Transverse colon (tissue), 4 donors: Measurements from ENCODE around the gene MAP4K4. TPM values are rescaled to one million over a fixed set of nuclear protein-coding genes. Genes with fewer than 3 reads are reported as not detected.

ENCODE experiments used
- DNase-seq: peaks from one replicate; pipeline ENCODE4 v3.0.0-alpha.2; 2019
- H3K27ac ChIP-seq, 4 donors: fragments of 200-600 bp; sonication (generic); 2 replicates each; pipeline ENCODE4 v1.5.1; 2016 to 2018; ENCODE audit warnings: inconsistent platforms in 4 of 4
- H3K27me3 ChIP-seq: fragments of 200-600 bp; sonication (generic); 2 replicates; pipeline ENCODE4 v1.5.1; 2017; ENCODE audit warnings: inconsistent platforms
- H3K36me3 ChIP-seq, 4 donors: fragments of 200-600 bp; sonication (generic); 2 replicates each; pipeline ENCODE4 v1.5.1; 2017 to 2019; ENCODE audit warnings: inconsistent platforms in 4 of 4
- H3K4me1 ChIP-seq, 4 donors: fragments of 200-600 bp; sonication (generic); 2 replicates each; pipeline ENCODE4 v1.5.1; 2017 to 2020; ENCODE audit warnings: inconsistent platforms in 4 of 4
- H3K4me3 ChIP-seq, 4 donors: fragments of 200-600 bp; sonication (generic); 1 replicate in 1 of 4; 2 replicates in 3 of 4; pipeline versions ENCODE4 v1.5.1 to v1.6.1; 2017 to 2019; ENCODE audit warnings: inconsistent platforms in 4 of 4
- H3K9me3 ChIP-seq, 2 donors: fragments of 200-600 bp; sonication (generic); 2 replicates each; pipeline ENCODE4 v1.5.1; 2017 to 2019; ENCODE audit warnings: inconsistent platforms in 2 of 2
- CTCF ChIP-seq, 5 experiments: fragments of 200-600 bp in 3 of 5; fragments of 450-650 bp in 2 of 5; sonication (generic) in 3 of 5; IDR thresholded peaks; 1 replicate in 2 of 5; 2 replicates in 3 of 5; pipeline ENCODE4 v1.5.1; 2016 to 2017; ENCODE audit warnings: antibody characterized with exemption in 5 of 5, inconsistent platforms in 3 of 5, mild to moderate bottlenecking in 2 of 5, moderate library complexity in 1 of 5
- EP300 ChIP-seq: sonication (generic); formaldehyde crosslinking; IDR thresholded peaks from one replicate; pipeline ENCODE4 v1.6.1; 2017; ENCODE audit warnings: antibody characterized with exemption, low read depth
- POLR2A ChIP-seq: fragments of 450-650 bp; IDR thresholded peaks from one replicate; pipeline ENCODE4 v1.6.1; 2016; ENCODE audit warnings: antibody characterized with exemption, mild to moderate bottlenecking, moderate library complexity
- POLR2AphosphoS5 ChIP-seq, 3 donors: sonication (generic); formaldehyde crosslinking; IDR thresholded peaks; one replicate each; pipeline ENCODE4 v1.6.1; 2016; ENCODE audit warnings: antibody characterized with exemption in 3 of 3
- WGBS, 2 donors: methylation state at CpG; one replicate each; pipeline ENCODE4 v1.1.5; 2018; ENCODE audit warnings: low coverage in 1 of 2; 5-methylcytosine and 5-hydroxymethylcytosine counted together
- in situ Hi-C, 4 donors: fragments of 200-750 bp; cut with MboI; loops; one replicate each; pipeline versions ENCODE4 v1.15.0 to v1.15.1; 2017; ENCODE audit warnings: low sequenced_read_pairs in 3 of 4, low pct_ligation_motif_present in 1 of 4, low pct_unique_long_range_greater_than_20kb in 1 of 4
- intact Hi-C: fragments of 100-400 bp; cut with DNase I; formaldehyde crosslinking; loops from one replicate; pipeline ENCODE4 v1.15.1; 2023; ENCODE audit warnings: low total_unique reads
- total RNA-seq, 4 donors: library from RNA; depleted of rRNA; stranded (reverse); fragments of >200 nt; gene quantifications; one replicate each; pipeline ENCODE4 v1.1.0, GENCODE V29; 2016

Gene MAP4K4
- total RNA-seq, 4 donors from 2014 or later, result 20.3 to 42.3 (median 29.6) TPM

- in situ Hi-C loops (loop anchor here in 3 of 4 donors (10.0 to 25.0 kb wide), 3 partner anchors 127 to 407 kb away; partner anchors contain the start of gene MAP4K4 (in 3 of the 3)), intact Hi-C loops (no loop called here)
- H3K27ac ChIP-seq, result no peak overlapping the region
- 68 to 72% methylated on average over 6 of the region's 6 CpGs for WGBS, 2 donors
- no peak overlapping the region for H3K4me3 ChIP-seq
- H3K36me3 ChIP-seq, result no peaks in the 10 kb centered on the region
- no peaks in the 10 kb centered on the region for H3K9me3 ChIP-seq
- TF ChIP-seq CTCF (IDR thresholded peaks at IDR 0.05), result no peak
- TF ChIP-seq POLR2AphosphoS5 (IDR thresholded peaks at IDR 0.05), result no peak
- no peak for TF ChIP-seq POLR2A
- no peak for TF ChIP-seq EP300
- DNase-seq, result no peak
- H3K27me3 ChIP-seq, result no peaks in the 10 kb centered on the region
- peaks cover 10 to 36% (median 18%) of the 10 kb centered on the region in 4 donors for H3K4me1 ChIP-seq
These were observed 124.4 kb downstream of the MAP4K4 start for GRCh38 chr2:101821828-101822458.

GRCh38 chr2:101823347-101823791 lies 125.9 kb downstream of the MAP4K4 start:
- peak; percentile 71 for DNase-seq
- TF ChIP-seq CTCF (IDR thresholded peaks at IDR 0.05) (peak; percentile 53 to 65 (median 61)), POLR2AphosphoS5 (IDR thresholded peaks at IDR 0.05) (no peak)
- intact Hi-C loops, result no loop called here
- Histone ChIP-seq H3K4me3 (no peak overlapping the region), H3K36me3 (no peaks in the 10 kb centered on the region), H3K27ac (no peak overlapping the region), H3K9me3 (no peaks in the 10 kb centered on the region), H3K4me1 (peaks cover 10 to 40% (median 17%) of the 10 kb centered on the region in 4 donors), H3K27me3 (no peaks in the 10 kb centered on the region)
- WGBS, 2 donors, result 43 to 100% methylated on average over 1 to 14 of the region's 14 CpGs
- in situ Hi-C loops, result loop anchor here in 3 of 4 donors (10.0 to 25.0 kb wide), 3 partner anchors 129 to 409 kb away; partner anchors contain the start of gene MAP4K4 (in 3 of the 3)

- H3K36me3 ChIP-seq, result no peaks in the 10 kb centered on the region
- H3K4me3 ChIP-seq, result no peak overlapping the region
- TF ChIP-seq POLR2A, result no peak
- TF ChIP-seq CTCF (IDR thresholded peaks at IDR 0.05), result no peak
- TF ChIP-seq EP300, result no peak
- WGBS, 2 donors, result 79 to 95% methylated on average over 2 to 4 of the region's 4 CpGs
- intact Hi-C loops (no loop called here), in situ Hi-C loops (loop anchor here in 3 of 4 donors (10.0 to 25.0 kb wide), 3 partner anchors 129 to 409 kb away; partner anchors contain the start of gene MAP4K4 (in 3 of the 3))
- DNase-seq, result no peak
- peaks cover 6 to 40% (median 13%) of the 10 kb centered on the region in 4 donors for H3K4me1 ChIP-seq
- no peak overlapping the region for H3K27ac ChIP-seq
- H3K27me3 ChIP-seq, result no peaks in the 10 kb centered on the region
- H3K9me3 ChIP-seq, result no peaks in the 10 kb centered on the region
These were observed 126.4 kb downstream of the MAP4K4 start for GRCh38 chr2:101823859-101824258.

GRCh38 chr2:101826716-101827115 lies 129.2 kb downstream of the MAP4K4 start:
- Histone ChIP-seq H3K36me3 (no peaks in the 10 kb centered on the region), H3K9me3 (no peaks in the 10 kb centered on the region), H3K4me1 (peaks cover 4 to 45% (median 10%) of the 10 kb centered on the region in 4 donors), H3K27ac (no peak overlapping the region), H3K27me3 (no peaks in the 10 kb centered on the region), H3K4me3 (no peak overlapping the region)
- in situ Hi-C loops (loop anchor here in 3 of 4 donors (5.0 to 25.0 kb wide), 5 partner anchors 132 to 414 kb away; partner anchors contain the start of gene MAP4K4 (in 2 of the 3)), intact Hi-C loops (no loop called here)
- 81 to 94% methylated on average over 2 of the region's 2 CpGs for WGBS, 2 donors
- TF ChIP-seq EP300 (no peak), POLR2AphosphoS5 (IDR thresholded peaks at IDR 0.05) (no peak), CTCF (IDR thresholded peaks at IDR 0.05) (no peak), POLR2A (no peak)
- DNase-seq, result no peak
